Adrenal gland (tissue), 12 donors: ENCODE data around the gene GTF2E1. TPM values are rescaled to one million over a fixed set of nuclear protein-coding genes. Genes with fewer than 3 reads are reported as not detected.
"Not testable (repeated sequence)": the region's sequence is repeated elsewhere in the genome, so short reads cannot be mapped to it uniquely, and the experiment has no call there.

Source experiments
- DNase-seq, 7 donors: peaks; one replicate each; pipeline ENCODE4 v3.0.0-alpha.2; 2019 to 2020
- H3K27ac ChIP-seq, 5 donors: fragments of 200-600 bp; sonication (generic) in 4 of 5; 1 replicate in 3 of 5; 2 replicates in 2 of 5; pipeline versions ENCODE4 v1.5.1 to v1.8.0; 2016 to 2020; ENCODE audit warnings: mild to moderate bottlenecking in 1 of 5
- H3K27me3 ChIP-seq: fragments of 200-600 bp; 2 replicates; pipeline ENCODE4 v1.8.0; 2021
- H3K36me3 ChIP-seq, 2 donors: fragments of 200-600 bp; replicated peaks in 1 of 2; 1 replicate in 1 of 2; 2 replicates in 1 of 2; pipeline versions ENCODE4 v1.5.1 to v1.8.0; 2018 to 2022
- H3K4me1 ChIP-seq, 2 donors: fragments of 200-600 bp; replicated peaks in 1 of 2; 1 replicate in 1 of 2; 2 replicates in 1 of 2; pipeline versions ENCODE4 v1.5.1 to v1.8.0; 2018 to 2021
- H3K4me3 ChIP-seq, 4 donors: fragments of 200-600 bp; sonication (generic) in 3 of 4; one replicate each; pipeline ENCODE4 v1.5.1; 2016 to 2018
- H3K9me3 ChIP-seq, 3 donors: fragments of 200-600 bp; sonication (generic) in 1 of 3; replicated peaks in 1 of 3; 1 replicate in 2 of 3; 2 replicates in 1 of 3; pipeline versions ENCODE4 v1.5.1 to v1.8.0; 2016 to 2021
- POLR2A ChIP-seq, 2 donors: fragments of 450-650 bp; IDR thresholded peaks; one replicate each; pipeline ENCODE4 v1.6.1; 2017; ENCODE audit warnings: antibody characterized with exemption in 2 of 2, mild to moderate bottlenecking in 2 of 2, moderate library complexity in 1 of 2
- WGBS, 4 donors: extraction: QIAGEN DNeasy Blood & Tissue Kit in 2 of 4; methylation state at CpG; one replicate each; pipeline versions ENCODE4 v1.1.5 to v1.1.7; 2013 to 2017; 5-methylcytosine and 5-hydroxymethylcytosine counted together
- intact Hi-C, 2 donors: fragments of 100-400 bp; cut with DNase I; formaldehyde crosslinking; loops; one replicate each; pipeline versions ENCODE4 v1.14.1 to v1.15.0; 2022 to 2023
- polyA plus RNA-seq, 3 donors: library from polyadenylated mRNA; stranded (reverse); fragments of 200-250 nt in 2 of 3; fragments of 350-450 nt in 1 of 3; fragmentation: Illumina TruSeq in 1 of 3; extraction: RNeasy Lipid Tissue Mini Kit (QIAGEN cat#74804) in 1 of 3; gene quantifications; one replicate each; pipeline ENCODE4 v1.2.3, GENCODE V29; 2013 to 2014
- total RNA-seq, 9 donors: library from RNA; depleted of rRNA in 4 of 9; stranded (reverse); fragments of >200 nt in 4 of 9; fragments of 120-200 nt in 1 of 9; fragmentation: NEBNext Ultra II Directional in 1 of 9; extraction: Animal tissue kit (Norgen Biotek cat#: 25700) in 1 of 9; gene quantifications; one replicate each; pipeline versions ENCODE4 v1.1.0 to v1.2.4, GENCODE V29; 2013 to 2023
- TF ChIP-seq, protein P1 (sequence below), 6 experiments: fragments of 450-650 bp in 4 of 6; fragments of 200-600 bp in 2 of 6; sonication (generic) in 1 of 6; IDR thresholded peaks; 1 replicate in 5 of 6; 2 replicates in 1 of 6; pipeline versions ENCODE4 v1.5.1 to v1.8.0; 2016 to 2021; ENCODE audit warnings: antibody characterized with exemption in 6 of 6, mild to moderate bottlenecking in 2 of 6, moderate library complexity in 1 of 6
- donor health status: healthy with polysubstance abuse.
- donor health status: Bipolar disorder and iron deficiency.
- donor health status: DM: yes; HTN: yes; CAD: no.
- donor health status: DM: no; HTN: no; CAD: no.
- donor health status: DM: no; HTN: no; CAD: no.
- donor health status: DM: yes; HTN: yes; CAD: no.

The GTF2E1 gene
- total and polyA plus RNA-seq, 12 donors = 10.2 to 37.3 (median 25.3) TPM

DNA sequence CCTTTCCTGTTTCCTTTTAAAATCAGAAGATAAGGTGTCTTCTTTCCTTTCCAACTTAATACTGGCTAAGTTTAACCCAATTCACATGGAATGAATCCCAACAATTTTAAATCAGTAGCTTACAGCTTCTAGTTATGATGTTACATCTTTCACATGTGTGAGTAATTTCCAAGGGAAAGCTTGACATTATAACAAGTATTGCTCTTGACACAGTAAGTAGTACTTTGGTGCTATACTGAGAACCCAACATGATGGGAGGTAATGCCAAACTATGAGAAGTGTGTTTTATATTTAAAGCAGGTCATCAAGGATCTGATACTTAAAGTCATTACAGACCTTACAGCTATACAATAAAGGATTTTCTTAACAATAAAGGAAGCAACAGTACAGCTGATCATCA lies 29.3 kb upstream of the GTF2E1 start:
- intact Hi-C loops = no loop called here
- Histone ChIP-seq H3K4me1 (peaks cover 0 to 12% of the 10 kb centered on the region in 2 donors), H3K9me3 (no peaks in the 10 kb centered on the region), H3K4me3 (no peak overlapping the region), H3K36me3 (no peaks in the 10 kb centered on the region), H3K27ac (no peak overlapping the region), H3K27me3 (no peaks in the 10 kb centered on the region)
- TF ChIP-seq POLR2A (IDR thresholded peaks at IDR 0.05) = no peak
- TF ChIP-seq, protein P1, sequence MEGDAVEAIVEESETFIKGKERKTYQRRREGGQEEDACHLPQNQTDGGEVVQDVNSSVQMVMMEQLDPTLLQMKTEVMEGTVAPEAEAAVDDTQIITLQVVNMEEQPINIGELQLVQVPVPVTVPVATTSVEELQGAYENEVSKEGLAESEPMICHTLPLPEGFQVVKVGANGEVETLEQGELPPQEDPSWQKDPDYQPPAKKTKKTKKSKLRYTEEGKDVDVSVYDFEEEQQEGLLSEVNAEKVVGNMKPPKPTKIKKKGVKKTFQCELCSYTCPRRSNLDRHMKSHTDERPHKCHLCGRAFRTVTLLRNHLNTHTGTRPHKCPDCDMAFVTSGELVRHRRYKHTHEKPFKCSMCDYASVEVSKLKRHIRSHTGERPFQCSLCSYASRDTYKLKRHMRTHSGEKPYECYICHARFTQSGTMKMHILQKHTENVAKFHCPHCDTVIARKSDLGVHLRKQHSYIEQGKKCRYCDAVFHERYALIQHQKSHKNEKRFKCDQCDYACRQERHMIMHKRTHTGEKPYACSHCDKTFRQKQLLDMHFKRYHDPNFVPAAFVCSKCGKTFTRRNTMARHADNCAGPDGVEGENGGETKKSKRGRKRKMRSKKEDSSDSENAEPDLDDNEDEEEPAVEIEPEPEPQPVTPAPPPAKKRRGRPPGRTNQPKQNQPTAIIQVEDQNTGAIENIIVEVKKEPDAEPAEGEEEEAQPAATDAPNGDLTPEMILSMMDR (IDR thresholded peaks at IDR 0.05) = no peak
- DNase-seq = no peak

DNA sequence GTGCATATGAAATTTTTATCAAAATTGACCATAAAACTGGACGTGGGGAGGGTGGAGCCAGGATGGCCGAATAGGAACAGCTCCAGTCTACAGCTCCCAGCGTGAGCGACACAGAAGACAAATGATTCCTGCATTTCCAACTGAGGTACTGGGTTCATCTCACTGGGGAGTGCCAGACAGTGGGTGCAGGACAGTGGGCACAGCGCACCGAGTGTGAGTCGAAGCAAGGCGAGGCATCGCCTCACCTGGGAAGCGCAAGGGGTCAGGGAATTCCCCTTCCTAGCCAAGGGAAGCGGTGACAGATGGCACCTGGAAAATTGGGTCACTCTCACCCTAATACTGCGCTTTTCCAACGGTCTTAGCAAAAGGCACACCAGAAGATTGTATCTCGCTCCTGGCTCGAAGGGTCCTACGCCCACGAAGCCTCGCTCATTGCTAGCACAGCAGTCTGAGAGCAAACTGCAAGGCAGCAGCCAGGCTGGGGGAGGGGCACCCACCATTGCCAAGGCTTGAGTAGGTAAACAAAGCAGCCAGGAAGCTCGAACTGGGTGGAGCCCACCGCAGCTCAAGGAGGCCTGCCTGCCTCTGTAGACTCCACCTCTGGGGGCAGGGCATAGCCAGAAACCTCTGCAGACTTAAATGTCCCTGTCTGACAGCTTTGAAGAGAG lies 23.2 kb upstream of the GTF2E1 start:
- peak overlapping the region in 1 of 4 donors; percentile 32 for H3K4me3 ChIP-seq
- H3K4me1 ChIP-seq, intact Hi-C loops, H3K27me3 ChIP-seq, H3K9me3 ChIP-seq, H3K27ac ChIP-seq, H3K36me3 ChIP-seq: not testable (repeated sequence)
- 74 to 91% (median 77%) methylated on average over 15 to 20 of the region's 20 CpGs for WGBS, 4 donors
- DNase-seq = peak in 4 of 7 donors; percentile 20 to 59 (median 28)

DNA sequence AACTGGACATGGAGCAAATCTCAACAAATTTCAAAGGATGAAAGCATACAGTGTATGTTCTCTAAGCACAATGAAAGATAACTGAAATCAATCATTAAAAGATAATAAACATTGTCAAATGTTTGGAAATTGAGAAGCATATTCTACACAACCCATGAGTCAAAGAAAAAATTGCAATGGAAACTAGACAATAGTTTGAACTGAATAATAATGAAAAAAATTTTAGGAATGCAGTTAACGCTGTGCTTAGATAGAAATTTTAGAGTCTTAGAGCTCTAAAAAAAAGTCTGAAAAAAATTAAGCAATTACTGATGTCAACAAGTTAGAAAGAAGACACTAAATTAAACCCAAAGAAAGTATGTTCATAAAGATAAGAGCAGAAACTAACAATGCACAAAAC lies 15.8 kb upstream of the GTF2E1 start:
- TF ChIP-seq POLR2A (IDR thresholded peaks at IDR 0.05) = no peak
- TF ChIP-seq, protein P1 (IDR thresholded peaks at IDR 0.05) = no peak
- Histone ChIP-seq H3K4me3 (no peak overlapping the region), H3K27me3 (no peaks in the 10 kb centered on the region), H3K9me3 (no peaks in the 10 kb centered on the region), H3K4me1 (no peaks in the 10 kb centered on the region), H3K27ac (no peak overlapping the region), H3K36me3 (peaks cover 0 to 3% of the 10 kb centered on the region in 2 donors)
- DNase-seq = no peak
- intact Hi-C loops = no loop called here
- WGBS, 4 donors = 72 to 91% (median 81%) methylated on average over 1 of the region's 1 CpG

DNA sequence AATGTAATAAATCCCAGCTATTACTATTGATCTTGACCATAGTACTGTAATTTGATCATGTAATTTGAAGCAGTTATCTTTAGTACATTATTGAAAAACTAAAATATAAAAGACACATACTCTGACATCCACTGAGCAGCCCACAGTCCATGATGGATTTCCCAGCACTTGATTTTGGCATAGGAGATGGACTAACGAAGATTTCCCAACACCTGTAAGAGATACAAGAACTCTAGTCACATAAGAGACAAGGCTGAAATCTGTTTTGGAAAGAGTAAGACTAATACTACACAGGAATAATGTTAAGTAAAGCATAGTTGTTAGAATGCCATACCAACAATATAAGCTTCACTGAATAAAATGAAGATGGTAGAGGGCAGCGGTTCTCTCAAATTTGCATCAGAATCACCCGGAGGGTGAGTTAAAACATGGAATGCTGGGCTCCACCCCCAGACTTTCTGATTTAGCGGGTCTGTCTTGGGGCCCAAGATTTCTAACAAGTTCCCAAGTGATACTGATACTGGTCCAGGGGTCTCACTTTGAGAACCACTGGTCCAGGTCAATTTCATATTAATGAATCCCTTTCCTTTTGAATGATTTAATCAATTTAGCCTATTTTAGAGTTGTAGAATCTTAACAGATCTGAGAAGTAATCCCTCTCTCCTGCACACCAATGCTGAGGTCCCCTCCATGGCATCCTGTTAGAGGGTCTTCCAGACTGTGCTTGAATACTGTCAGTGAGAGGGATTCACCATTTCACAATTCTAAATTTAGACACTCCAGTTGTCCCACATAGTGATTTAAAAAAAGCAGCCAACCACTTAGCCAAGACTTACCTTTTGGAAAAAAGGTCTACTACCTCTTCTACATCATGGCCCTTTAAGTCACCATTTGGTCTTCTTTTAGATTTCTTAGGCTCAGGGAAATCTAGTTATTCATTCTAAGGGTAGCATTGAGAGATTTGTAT lies 11.7 kb upstream of the GTF2E1 start:
- intact Hi-C loops = no loop called here
- no peaks in the 10 kb centered on the region for H3K9me3 ChIP-seq
- no peaks in the 10 kb centered on the region for H3K27me3 ChIP-seq
- DNase-seq = no peak
- no peak overlapping the region for H3K27ac ChIP-seq
- no peaks in the 10 kb centered on the region for H3K4me1 ChIP-seq
- peaks cover 0 to 3% of the 10 kb centered on the region in 2 donors for H3K36me3 ChIP-seq
- WGBS, 4 donors = 84 to 96% (median 89%) methylated on average over 4 of the region's 4 CpGs
- H3K4me3 ChIP-seq = no peak overlapping the region
- TF ChIP-seq, protein P1 (IDR thresholded peaks at IDR 0.05) = no peak
- TF ChIP-seq POLR2A (IDR thresholded peaks at IDR 0.05) = no peak

DNA sequence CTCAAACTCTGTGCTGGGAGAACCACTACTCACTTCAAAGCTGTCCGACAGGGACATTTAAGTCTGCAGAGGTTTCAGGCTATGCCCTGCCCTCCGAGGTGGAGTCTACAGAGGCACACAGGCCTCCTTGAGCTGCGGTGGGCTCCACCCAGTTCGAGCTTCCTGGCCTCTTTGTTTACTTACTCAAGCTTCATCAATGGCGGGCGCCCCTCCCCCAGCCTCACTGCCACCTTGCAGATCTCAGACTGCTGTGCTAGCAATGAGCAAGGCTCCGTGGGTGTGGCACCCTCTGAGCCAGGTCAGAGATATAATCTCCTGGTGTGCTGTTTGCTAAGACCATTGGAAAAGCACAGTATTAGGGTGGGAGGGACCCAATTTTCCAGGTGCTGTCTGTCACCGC lies 4.5 kb upstream of the GTF2E1 start:
- H3K9me3 ChIP-seq, H3K27ac ChIP-seq, DNase-seq, intact Hi-C loops, H3K4me1 ChIP-seq, H3K27me3 ChIP-seq, H3K36me3 ChIP-seq, H3K4me3 ChIP-seq: not testable (repeated sequence)
- 91 to 100% (median 99%) methylated on average over 1 to 8 of the region's 8 CpGs for WGBS, 4 donors
